GM12878 (cell line): ENCODE measurements around the gene HAPLN2. TPM values are rescaled to one million over a fixed set of nuclear protein-coding genes. Genes with fewer than 3 reads are reported as not detected.

Experiments used
- ATAC-seq: fragments of 200-7000 bp; cut with Tn5 transposase; 3 replicates; pipeline ENCODE4 v1.9.1; 2020; ENCODE audit warnings: mild to moderate bottlenecking, moderate library complexity
- BruUV-seq: library from RNA; stranded (reverse); fragments of 400-500 nt; replicated peaks from 2 replicates; lab custom pipeline; 2021; lab: Mats Ljungman, UMichigan
- CTCF ChIA-PET: fragments of 300-600 bp; sonication (Branson Sonifier 250); formaldehyde crosslinking; extraction: SDS; loops from one replicate; lab custom pipeline; 2021; ENCODE audit warnings: inconsistent platforms; lab: Yijun Ruan, JAX
- POLR2A ChIA-PET: fragments of 350-600 bp; formaldehyde crosslinking; extraction: SDS; loops from one replicate; lab custom pipeline; 2021; ENCODE audit warnings: inconsistent platforms; lab: Charles Lee
- RAD21 ChIA-PET: fragments of 300-600 bp; sonication (Branson Sonifier 250); formaldehyde crosslinking; loops from one replicate; lab custom pipeline; 2023; ENCODE audit warnings: antibody characterized with exemption; ENCODE audit not compliant: unreplicated experiment; lab: Charles Lee
- SMC1A ChIA-PET: fragments of 300-600 bp; sonication (Branson Sonifier 250); formaldehyde crosslinking; loops from one replicate; lab custom pipeline; 2023; ENCODE audit not compliant: unreplicated experiment, uncharacterized antibody; lab: Charles Lee
- DNase-seq: peaks from one replicate; pipeline ENCODE4 v3.0.0-alpha.2; 2011; ENCODE audit warnings: low read depth, low spot score
- FAIRE-seq: peaks from 3 replicates; lab custom pipeline; 2011; peaks lifted over from hg19 to GRCh38; lab: Jason Lieb, UNC
- H2AFZ ChIP-seq: 2 replicates; pipeline ENCODE4 v1.6.0; 2011; ENCODE audit warnings: low read depth, low read length, control low read depth; ENCODE audit not compliant: control insufficient read depth
- H3K27ac ChIP-seq: 2 replicates; pipeline ENCODE4 v1.5.1; 2011; ENCODE audit warnings: control low read depth; ENCODE audit not compliant: control insufficient read depth, insufficient read depth
- H3K27me3 ChIP-seq, 2 experiments: replicated peaks in 1 of 2; 2 replicates each; pipeline versions ENCODE4 v1.6.0 to v1.6.1; 2011; ENCODE audit warnings: low read length in 1 of 2; ENCODE audit not compliant: control insufficient read depth in 2 of 2, insufficient read depth in 2 of 2
- H3K36me3 ChIP-seq, 2 experiments: 2 replicates each; pipeline ENCODE4 v1.5.1; 2011; ENCODE audit warnings: low read length in 1 of 2; ENCODE audit not compliant: control insufficient read depth in 2 of 2, insufficient read depth in 2 of 2
- H3K4me1 ChIP-seq: 2 replicates; pipeline ENCODE4 v1.6.1; 2011; ENCODE audit warnings: mild to moderate bottlenecking, low read length, moderate library complexity, mixed read lengths; ENCODE audit not compliant: control insufficient read depth, insufficient read depth
- H3K4me2 ChIP-seq: 2 replicates; pipeline ENCODE4 v1.6.0; 2011; ENCODE audit warnings: control low read depth; ENCODE audit not compliant: control insufficient read depth, insufficient read depth
- H3K4me3 ChIP-seq: fragments of 200-600 bp; sonication (generic); 2 replicates; pipeline ENCODE4 v1.5.1; 2016
- H3K79me2 ChIP-seq: 2 replicates; pipeline ENCODE4 v1.6.0; 2011; ENCODE audit warnings: low read length; ENCODE audit not compliant: control insufficient read depth, insufficient read depth
- H3K9ac ChIP-seq: 2 replicates; pipeline ENCODE4 v1.8.0; 2011; ENCODE audit warnings: low read length, control low read depth, mixed read lengths; ENCODE audit not compliant: control insufficient read depth, insufficient read depth
- H3K9me3 ChIP-seq: replicated peaks from 3 replicates; pipeline ENCODE4 v1.5.1; 2011; ENCODE audit warnings: mild to moderate bottlenecking, low read length; ENCODE audit not compliant: control insufficient read depth, insufficient read depth
- H4K20me1 ChIP-seq: 2 replicates; pipeline ENCODE4 v1.6.0; 2011; ENCODE audit not compliant: control insufficient read depth, insufficient read depth
- CUX1 ChIP-seq: IDR thresholded peaks from 2 replicates; pipeline ENCODE4 v1.6.1; 2012; ENCODE audit warnings: improper control_type of control experiment, low read depth, low read length; ENCODE audit not compliant: insufficient replicate concordance
- HDAC2 ChIP-seq: fragments of 200-600 bp; sonication (generic); IDR thresholded peaks from 2 replicates; pipeline ENCODE4 v1.6.1; 2017
- IKZF1 ChIP-seq: fragments of 450-650 bp; conservative IDR thresholded peaks from 2 replicates; pipeline ENCODE4 v1.6.1; 2017; ENCODE audit warnings: antibody characterized with exemption, mild to moderate bottlenecking
- JUND ChIP-seq: IDR thresholded peaks from 2 replicates; pipeline ENCODE4 v1.6.1; 2012; ENCODE audit warnings: low read depth, mild to moderate bottlenecking, low read length, improper control_type of control experiment, moderate library complexity
- NFXL1 ChIP-seq: fragments of 450-650 bp; IDR thresholded peaks from 2 replicates; pipeline ENCODE4 v1.6.1; 2017; ENCODE audit warnings: antibody characterized with exemption, mild to moderate bottlenecking, borderline replicate concordance
- NFYB ChIP-seq: IDR thresholded peaks from 2 replicates; pipeline ENCODE4 v1.6.1; 2011; ENCODE audit warnings: low read depth, mild to moderate bottlenecking, low read length, improper control_type of control experiment, moderate library complexity; ENCODE audit not compliant: insufficient read depth
- NR2C1 ChIP-seq: fragments of 450-650 bp; IDR thresholded peaks from 2 replicates; pipeline ENCODE4 v1.6.1; 2017; ENCODE audit warnings: antibody characterized with exemption, mild to moderate bottlenecking, moderate library complexity
- NR2F1 ChIP-seq: fragments of 450-650 bp; conservative IDR thresholded peaks from 2 replicates; pipeline ENCODE4 v1.6.1; 2017; ENCODE audit warnings: mild to moderate bottlenecking
- NRF1 ChIP-seq: conservative IDR thresholded peaks from 2 replicates; pipeline ENCODE4 v1.6.1; 2011; ENCODE audit warnings: mild to moderate bottlenecking, low read depth, low read length, improper control_type of control experiment
- PAX5 ChIP-seq: IDR thresholded peaks from 2 replicates; pipeline ENCODE4 v1.6.1; 2011; ENCODE audit warnings: low read depth, low read length, borderline replicate concordance
- RBBP5 ChIP-seq: fragments of 200-600 bp; sonication (generic); conservative IDR thresholded peaks from 2 replicates; pipeline ENCODE4 v1.6.1; 2016
- WGBS: methylation state at CpG from one replicate; pipeline ENCODE4 v1.1.6; 2016; ENCODE audit warnings: low lambda C conversion rate; ENCODE audit not compliant: insufficient replicate concordance, insufficient coverage; ENCODE audit errors: missing lambda C conversion rate; 5-methylcytosine and 5-hydroxymethylcytosine counted together
- in situ Hi-C: fragments of 300-500 bp; cut with MboI; formaldehyde crosslinking; loops from 9 replicates; pipeline ENCODE4 v1.14.3; 2018; ENCODE audit warnings: mixed read lengths
- intact Hi-C: fragments of 100-400 bp; cut with micrococcal nuclease; formaldehyde crosslinking; loops from one replicate; pipeline ENCODE4 v1.14.2; 2022; ENCODE audit not compliant: unreplicated experiment
- polyA plus RNA-seq, 11 experiments: library from polyadenylated mRNA; depleted of rRNA in 4 of 11; unstranded in 6 of 11; stranded (reverse) in 5 of 11; fragments of >200 nt; fragmentation: Nextera tagmentation in 4 of 11; fragmentation: Illumina TruSeq in 1 of 11; extraction: Ambion mirVana in 4 of 11; extraction: Trizol in 1 of 11; gene quantifications; 1 replicate in 1 of 11; 2 replicates in 10 of 11; pipeline versions ENCODE4 v1.2.1 to v1.2.3, GENCODE V29; 2011 to 2016; ENCODE audit warnings: inconsistent platforms in 2 of 11, missing spikeins in 2 of 11, low read depth in 1 of 11
- total RNA-seq, 4 experiments: library from RNA; depleted of rRNA in 3 of 4; stranded (reverse); fragments of >200 nt in 3 of 4; fragmentation: Illumina TruSeq in 1 of 4; extraction: Trizol in 1 of 4; gene quantifications; 2 replicates each; pipeline versions ENCODE4 v1.2.1 to v1.2.3, GENCODE V29; 2013 to 2021

HAPLN2 gene
- total and polyA plus RNA-seq, 10 of the 15 experiments (the other 5 are each of a cell fraction or from before 2014, with no cell fraction given): 0.15 to 0.24 TPM; not detected in 8

GRCh38 chr1:156666862-156667609 is 47.8 kb downstream of the HAPLN2 start:
- Histone ChIP-seq H2AFZ (no peak overlapping the region), H3K4me1 (peaks cover 36% of the 10 kb centered on the region), H3K79me2 (no peaks in the 10 kb centered on the region), H3K4me3 (no peak overlapping the region), H3K36me3 (no peaks in the 10 kb centered on the region), H4K20me1 (no peaks in the 10 kb centered on the region), H3K4me2 (no peak overlapping the region), H3K9ac (no peak overlapping the region), H3K27ac (no peak overlapping the region), H3K9me3 (no peaks in the 10 kb centered on the region), H3K27me3 (no peaks in the 10 kb centered on the region)
- BruUV-seq: no TSS peak
- ChIA-PET CTCF (no interaction called here), RAD21 (no interaction called here), SMC1A (no interaction called here), POLR2A (interaction anchor here (0.6 kb wide), 1 partner anchor 89 kb away, joined by 4 read pairs; no protein-coding TSS in a partner anchor)
- DNase-seq: no peak
- no peak for FAIRE-seq
- intact Hi-C loops: loop anchor here (10.0 kb wide), 1 partner anchor 58 kb away; the partner anchor contains the start of genes ISG20L2 and METTL25B
- TF ChIP-seq RBBP5: no peak
- TF ChIP-seq PAX5: no peak
- in situ Hi-C loops: no loop called here
- 89% methylated on average over 9 of the region's 9 CpGs for WGBS
- no peak for ATAC-seq

- ChIA-PET POLR2A (interaction anchor here (0.6 kb wide), 1 partner anchor 89 kb away, joined by 4 read pairs; no protein-coding TSS in a partner anchor), CTCF (no interaction called here)
- no peak overlapping the region for H3K9ac ChIP-seq
- TF ChIP-seq HDAC2: no peak
- no peak for TF ChIP-seq CUX1
- no peak for TF ChIP-seq IKZF1
- no peak for TF ChIP-seq JUND
- TF ChIP-seq NFYB: no peak
- no peak for TF ChIP-seq NRF1
- TF ChIP-seq NR2C1: no peak
- TF ChIP-seq NFXL1: no peak
- no peak for TF ChIP-seq NR2F1
These were observed 48.4 kb downstream of the HAPLN2 start for GRCh38 chr1:156667610-156667967.

More at GRCh38 chr1:156667610-156667967, 48.4 kb downstream of the HAPLN2 start:
- ChIA-PET SMC1A (no interaction called here), RAD21 (no interaction called here)
- Histone ChIP-seq H3K4me2 (no peak overlapping the region), H2AFZ (no peak overlapping the region), H3K4me1 (peaks cover 31% of the 10 kb centered on the region), H3K79me2 (no peaks in the 10 kb centered on the region), H3K27me3 (no peaks in the 10 kb centered on the region), H3K36me3 (no peaks in the 10 kb centered on the region), H3K27ac (no peak overlapping the region), H3K9me3 (no peaks in the 10 kb centered on the region), H4K20me1 (no peaks in the 10 kb centered on the region), H3K4me3 (no peak overlapping the region)
- FAIRE-seq (no peak), ATAC-seq (no peak), DNase-seq (no peak)
- intact Hi-C loops: loop anchor here (10.0 kb wide), 1 partner anchor 57 kb away; the partner anchor contains the start of genes ISG20L2 and METTL25B
- in situ Hi-C loops: no loop called here
- no TSS peak for BruUV-seq
- 96% methylated on average over 5 of the region's 5 CpGs for WGBS
